ENCODE measurements around the gene SLC6A6.
"Not testable (repeated sequence)": the region's sequence is repeated elsewhere in the genome, so short reads cannot be mapped to it uniquely, and the experiment has no call there.

Gene SLC6A6

DNA sequence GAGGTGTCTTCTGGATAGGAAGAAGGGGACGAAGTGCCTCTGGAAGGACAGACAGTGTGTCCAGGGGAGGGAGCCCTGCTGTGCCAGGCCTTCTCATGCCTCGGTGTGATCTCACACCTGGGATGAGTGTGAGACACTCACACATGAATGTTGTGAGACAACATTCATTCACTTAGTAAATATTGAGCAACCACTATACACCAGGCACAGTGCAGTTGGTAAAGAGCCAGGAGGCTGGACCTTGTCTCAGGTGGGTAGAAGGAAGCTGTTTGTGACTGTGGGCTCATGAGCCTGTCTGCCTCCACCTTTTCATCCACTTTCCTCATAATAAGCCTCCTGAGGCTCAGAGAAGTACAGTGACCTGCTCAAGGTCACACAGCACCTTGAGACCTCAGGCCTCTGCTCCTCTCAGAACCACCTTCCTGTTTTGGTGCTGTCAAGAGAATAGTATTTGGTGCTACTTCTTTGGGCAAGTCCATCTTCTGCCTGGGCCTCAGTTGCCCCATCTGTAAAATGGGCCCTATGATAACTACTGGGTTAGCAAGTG, 20.9 kb downstream of the SLC6A6 start:
- DNase-seq: no peak

DNA sequence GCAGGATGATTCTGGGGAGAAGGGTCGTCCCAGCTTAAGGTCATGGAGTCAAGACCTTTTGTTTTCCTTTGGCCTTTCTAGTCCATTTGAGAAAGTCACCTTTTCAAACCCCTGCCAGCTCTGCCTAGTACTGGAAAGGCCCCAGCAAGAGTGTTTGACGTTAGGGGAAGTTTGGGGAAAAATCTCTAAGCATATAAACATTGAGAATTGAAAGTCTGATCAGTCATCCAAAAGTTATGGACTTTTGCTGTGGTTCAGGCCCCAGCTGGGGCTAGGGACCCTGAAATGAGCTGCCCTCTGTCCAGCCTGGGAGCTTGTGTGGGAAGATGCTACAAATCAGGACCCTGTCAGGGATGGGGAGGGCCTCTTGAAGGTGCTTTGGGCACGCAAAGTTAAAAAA, 21.6 kb downstream of the SLC6A6 start:
- DNase-seq: no peak

DNA sequence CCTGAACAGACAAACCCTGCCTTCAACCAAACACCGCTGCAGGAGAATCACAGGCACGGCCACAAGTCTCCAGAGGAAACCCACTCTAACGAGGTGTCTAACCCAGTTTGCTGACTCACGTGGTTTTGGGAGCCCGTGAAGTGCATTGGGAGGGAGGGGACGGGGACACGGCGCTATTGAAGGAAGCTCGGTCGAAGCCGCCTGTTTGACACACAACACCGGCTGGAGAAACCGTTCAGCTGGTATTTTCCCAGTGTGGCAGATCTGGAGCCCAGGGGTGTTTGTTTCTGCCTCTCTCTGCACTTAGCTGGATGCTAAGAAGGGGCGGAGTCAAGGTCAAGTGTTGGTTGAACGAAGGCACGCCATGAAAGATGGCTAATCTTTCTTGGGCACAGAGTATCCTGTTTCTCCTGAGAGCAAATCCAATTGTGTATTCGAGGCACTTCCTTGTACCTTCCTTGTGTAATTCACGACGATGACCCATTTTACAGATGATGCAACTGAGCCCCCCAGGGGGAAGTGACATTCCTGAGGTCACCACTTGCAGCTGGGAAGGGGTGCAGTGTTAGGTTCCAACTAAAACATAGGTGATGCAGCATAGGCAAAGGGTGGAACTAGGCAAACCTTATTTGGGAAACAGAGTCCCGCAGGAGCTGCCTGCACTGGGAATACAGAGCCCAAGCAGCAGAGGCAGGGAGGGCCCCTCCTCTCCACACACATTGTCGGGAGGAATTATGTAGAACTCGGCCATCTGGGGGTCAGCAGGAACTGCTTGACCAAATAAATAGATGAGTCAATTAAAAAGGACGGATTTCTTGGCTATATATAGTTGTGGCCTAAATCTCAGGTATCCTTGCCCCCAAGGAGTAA, 22.5 kb downstream of the SLC6A6 start:
- peak; percentile 46 for DNase-seq

DNA sequence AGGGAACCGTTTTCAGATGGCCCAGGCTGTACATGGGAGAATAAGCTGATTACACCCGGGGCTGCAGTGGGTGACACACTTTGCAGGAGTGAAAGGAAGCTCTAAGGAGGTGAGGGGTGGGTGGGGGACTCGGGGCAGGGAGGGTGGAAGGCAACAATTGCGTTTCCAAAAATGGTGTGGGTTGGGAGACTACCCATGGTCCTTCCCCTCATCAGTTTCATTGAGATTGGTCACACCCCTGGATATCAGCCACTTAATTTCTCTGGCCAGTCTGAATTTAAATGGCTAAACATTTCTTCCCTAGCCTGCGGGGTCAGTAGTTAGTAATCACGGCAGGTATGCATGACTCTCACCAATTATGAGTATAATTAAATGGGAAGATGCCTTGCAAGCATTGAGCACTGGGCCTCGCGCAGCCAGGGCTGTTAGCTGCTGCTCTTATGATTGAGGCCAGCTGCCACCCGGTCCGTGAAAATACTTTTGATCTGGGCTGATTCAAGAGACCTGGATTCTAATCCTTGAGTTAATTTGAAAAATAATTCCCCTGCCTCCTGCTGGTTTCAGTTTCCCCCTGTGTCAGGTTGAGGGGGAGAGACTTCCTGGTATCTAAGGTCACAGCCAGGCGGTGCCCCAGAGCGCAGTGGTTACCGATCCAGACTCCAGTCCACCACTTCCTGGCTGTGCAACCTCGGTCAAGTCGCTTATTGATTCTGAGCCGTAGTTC, 23.3 kb downstream of the SLC6A6 start:
- no peak for DNase-seq

DNA sequence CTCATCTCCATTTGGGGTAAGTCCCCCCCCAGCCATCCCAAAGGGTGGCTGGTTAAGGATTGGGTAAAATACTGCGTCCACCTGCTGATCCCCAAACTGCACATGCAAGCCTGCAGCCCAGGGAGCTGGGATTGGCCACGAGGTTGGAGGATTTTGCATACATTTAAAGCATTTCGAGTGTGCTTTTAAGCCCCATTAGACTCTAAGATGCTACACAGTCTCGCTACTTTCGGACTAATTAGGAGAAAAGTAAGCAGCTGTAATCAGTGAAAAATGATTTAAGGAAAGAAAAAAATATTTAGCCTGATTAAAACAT, 23.9 kb downstream of the SLC6A6 start:
- DNase-seq: no peak

DNA sequence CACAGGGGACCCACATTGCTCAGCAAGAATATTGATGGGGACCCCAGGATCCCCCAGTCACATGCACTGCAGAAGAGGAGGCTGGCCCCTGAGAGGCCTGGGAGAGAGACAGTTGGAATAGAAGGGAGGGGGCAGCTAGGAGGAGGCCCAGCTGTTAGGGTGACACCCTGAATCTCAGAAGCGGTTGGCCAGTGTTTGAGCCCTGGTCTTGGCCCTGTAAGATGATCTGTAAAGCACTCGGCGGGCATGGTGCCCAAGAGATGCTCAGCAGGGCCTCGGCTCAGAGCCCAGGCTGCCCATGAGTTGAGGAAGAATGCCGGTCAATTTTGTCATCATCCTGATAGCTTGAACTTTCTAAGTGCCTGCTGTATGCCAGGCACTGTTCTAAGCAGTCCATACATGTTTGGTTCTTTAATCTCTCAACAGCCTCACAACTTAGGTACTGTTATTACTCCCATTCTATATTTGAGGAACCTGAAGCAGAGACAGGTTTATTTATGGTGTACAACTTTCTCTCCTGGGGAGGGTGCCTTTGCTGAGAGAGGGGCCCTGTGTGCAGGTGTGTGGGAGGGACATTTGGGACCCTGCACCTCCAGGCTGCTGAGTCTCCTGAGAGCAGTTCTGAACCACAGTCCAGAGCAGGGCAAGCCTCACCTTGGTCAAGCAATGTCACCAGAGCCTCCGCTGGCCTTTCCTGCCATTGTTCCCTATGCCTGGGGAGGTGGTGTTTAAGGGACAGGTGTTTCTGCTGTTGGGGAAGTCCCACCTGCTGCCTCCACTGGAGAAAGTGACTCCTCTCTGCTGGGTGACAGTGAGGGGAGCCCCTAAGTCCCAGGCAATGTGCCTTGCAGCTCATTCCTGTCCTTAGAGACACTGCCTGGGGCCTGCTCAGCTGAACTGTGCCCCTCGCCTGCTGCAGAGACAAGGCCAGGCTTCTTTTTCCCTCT, 26.0 kb downstream of the SLC6A6 start:
- DNase-seq: peak; percentile 39

DNA sequence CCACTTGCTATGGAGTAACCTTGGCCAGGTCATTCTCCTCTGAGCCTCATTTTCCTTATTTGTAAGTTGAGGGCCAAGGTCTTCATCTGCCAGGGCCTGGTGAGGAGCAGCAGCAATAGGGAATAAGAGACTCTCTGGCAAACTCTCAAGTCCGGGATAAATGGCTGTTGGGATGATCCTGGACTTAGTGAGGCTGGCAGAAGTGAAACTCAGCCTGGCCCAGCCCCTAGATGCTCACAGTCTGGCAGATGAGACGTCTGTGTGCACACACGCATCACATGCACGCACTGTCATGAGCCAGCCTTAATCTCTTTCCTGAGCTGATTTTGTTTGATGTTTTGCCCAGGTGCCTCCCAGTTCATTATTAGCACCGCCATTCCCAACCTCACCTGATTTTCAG, 26.8 kb downstream of the SLC6A6 start:
- no peak for DNase-seq

DNA sequence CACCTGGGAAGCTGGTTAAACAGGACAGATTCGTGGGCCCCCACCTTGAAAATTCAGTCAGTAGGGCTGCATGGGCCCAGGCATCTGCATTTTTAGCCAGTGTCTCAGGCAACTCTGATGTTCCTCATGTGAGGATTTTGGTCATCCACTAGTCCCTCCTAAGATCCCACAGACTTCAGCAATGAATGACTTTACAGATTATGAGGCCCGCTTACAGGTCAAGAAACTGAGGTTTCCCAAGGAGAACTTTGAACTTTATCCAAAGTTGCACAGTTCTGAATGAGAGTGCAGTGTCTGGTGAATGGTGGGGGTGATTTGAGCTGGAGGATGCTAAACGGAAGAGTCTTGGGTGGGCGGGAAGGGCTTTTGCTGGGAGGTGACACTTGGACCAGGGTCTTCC, 27.2 kb downstream of the SLC6A6 start:
- DNase-seq: no peak

DNA sequence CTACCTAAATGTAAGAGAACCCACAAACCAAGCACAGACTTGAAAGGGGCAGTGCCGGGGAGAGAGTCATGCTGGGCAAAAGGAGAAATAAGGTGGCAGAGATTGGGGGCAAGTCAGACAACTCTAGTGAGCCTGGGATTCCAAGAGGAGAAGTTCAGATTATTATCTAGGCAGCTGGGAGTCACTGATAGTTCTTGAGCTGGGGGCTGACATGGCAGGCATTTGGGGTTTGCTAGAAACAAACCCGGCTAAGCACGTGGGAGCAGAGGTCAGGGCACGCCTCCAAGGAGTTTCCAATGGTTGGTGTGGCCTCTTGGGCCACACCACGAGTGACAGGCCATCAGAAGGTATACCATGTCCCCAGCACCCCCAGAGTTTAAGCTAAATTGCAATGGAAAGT, 27.6 kb downstream of the SLC6A6 start:
- DNase-seq: no peak

DNA sequence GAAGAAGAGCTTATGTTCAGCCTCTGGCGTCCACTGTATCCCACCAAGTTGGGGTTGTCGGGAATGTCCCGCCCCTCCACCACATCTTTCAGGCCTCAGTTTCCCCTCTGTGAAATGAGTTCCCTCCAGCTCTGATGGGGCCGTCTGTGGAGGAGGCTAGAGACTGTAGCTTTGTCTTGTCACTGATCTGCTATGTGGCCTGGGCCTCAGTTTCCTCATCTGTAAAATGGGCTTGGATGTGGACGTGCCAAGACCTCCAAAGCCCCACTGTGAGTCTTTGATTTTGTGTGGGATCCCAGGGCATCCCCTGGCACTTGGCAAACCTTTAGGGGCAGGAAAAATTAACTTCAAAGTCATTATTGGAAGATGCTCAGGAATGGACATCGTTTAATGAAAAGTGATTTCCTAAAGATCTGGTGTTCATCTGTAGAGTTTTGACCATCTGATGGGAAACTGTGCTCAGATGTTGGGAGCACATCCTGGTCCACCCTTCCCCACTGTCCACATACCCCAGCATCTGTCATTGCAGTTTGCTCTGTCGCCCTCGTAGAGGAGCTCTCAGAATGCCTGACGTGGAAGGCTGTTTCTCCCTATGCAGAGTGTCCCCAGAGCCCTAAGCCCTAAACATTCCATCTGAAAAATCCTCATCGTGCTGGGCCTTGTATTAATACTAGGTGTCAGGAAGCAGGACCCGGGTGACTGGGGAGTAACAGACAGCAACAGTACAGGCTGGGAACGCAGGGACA, 28.5 kb downstream of the SLC6A6 start:
- no peak for DNase-seq

DNA sequence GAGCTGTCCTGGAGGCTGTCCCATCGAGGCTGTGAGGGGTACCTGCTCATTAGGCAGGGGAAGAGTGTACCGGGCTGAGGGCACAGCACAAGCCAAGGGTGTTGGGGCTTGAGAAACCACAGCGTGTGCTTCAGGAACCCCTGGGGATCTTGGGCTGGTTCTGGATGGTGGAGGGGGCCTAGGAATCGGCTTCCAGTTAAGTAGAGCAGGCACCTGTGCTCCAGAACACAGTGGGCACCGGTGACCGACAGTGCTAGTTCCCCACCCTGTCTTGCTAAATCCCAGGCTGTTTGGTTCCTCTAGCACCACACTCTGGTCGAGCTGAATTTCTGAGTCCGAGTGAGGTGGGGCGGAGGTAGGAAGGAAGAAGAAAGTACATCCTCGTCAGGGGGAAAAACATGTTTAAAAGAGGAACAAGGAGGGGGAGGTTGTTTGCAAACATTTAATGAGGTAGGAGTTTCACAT, 29.1 kb downstream of the SLC6A6 start:
- no peak for DNase-seq

DNA sequence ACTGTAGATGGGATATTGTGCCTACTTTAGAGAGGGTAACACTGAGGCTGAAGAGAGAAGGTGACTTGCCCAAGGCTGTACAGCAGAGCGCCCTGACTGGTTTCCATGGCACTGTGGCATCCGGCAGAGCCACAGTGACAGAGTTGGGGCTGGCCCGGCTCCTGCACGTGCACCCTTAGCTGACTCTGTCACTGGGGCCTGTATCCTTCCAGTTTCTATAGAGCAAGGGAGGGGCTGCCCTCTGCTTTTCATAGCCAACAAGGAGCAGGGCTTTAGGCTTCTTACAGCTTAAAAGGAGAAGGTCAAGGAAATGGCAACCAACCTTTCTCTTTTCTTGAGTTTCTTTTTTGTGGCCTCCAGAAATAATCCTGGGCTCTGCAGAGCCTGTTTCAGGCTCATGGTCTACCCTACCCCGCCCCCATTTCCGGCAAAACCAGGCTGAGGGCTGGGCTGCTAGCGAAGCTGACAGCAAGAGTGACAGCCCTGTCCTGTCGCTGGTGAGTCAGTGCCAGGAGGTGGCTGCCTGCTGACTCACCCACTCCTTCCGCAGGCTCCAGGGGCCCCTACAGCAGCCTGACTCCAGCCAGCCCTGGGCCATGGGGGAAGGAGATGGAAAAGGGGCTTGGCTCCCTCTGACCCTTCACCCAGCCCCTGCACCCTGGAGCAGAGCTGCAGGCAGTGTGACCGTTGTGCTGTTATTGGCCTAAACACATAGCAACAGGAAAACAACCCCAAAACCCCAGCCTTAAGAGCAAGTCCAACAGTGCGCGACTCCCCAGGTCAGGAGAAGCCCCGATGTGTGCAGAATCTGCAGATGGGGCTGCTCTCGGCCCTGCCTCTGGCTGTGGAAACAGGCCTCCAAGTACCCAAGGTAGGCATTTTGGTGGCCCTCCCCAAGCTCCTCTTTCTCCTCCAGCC, 29.8 kb downstream of the SLC6A6 start:
- DNase-seq: peak; percentile 31

DNA sequence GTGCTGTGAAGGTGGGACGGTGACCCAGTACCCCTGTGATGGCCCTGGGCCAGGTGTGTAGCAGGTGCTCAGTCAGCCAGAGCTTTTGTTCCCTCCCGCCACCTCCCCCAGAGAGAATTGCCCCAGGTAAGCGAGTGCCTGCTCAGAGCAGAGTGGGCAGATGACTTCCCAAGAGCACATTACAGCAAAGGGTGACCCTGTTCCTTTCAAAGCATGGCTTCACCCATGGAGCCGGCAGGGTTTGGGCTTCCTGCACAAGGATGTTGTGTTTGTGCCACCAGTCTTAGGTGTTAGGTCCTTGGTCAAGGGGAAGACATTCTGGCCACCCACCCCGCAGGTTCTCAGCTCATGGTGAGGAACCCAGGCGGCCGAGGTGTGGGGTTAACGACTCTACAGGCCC, 30.7 kb downstream of the SLC6A6 start:
- DNase-seq: peak; percentile 39

DNA sequence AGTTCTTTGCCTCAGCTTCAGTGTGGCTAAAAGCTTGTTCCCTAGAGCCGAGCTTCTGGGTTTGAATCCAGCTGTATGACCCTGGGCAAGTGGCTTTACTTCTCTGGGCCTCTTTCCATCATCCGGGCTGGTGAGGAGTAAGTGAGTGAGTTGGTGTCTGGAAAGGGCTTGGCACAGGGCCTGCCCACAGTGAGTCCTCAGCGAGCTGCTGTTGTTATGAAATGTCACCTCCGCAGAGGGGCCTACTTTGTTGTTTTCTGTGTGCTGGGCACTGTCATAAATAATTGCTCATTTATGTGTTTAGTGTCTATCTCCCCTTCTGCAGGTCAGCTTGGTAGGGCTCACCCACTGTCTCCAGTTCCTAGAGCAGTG, 31.7 kb downstream of the SLC6A6 start:
- no peak for DNase-seq

DNA sequence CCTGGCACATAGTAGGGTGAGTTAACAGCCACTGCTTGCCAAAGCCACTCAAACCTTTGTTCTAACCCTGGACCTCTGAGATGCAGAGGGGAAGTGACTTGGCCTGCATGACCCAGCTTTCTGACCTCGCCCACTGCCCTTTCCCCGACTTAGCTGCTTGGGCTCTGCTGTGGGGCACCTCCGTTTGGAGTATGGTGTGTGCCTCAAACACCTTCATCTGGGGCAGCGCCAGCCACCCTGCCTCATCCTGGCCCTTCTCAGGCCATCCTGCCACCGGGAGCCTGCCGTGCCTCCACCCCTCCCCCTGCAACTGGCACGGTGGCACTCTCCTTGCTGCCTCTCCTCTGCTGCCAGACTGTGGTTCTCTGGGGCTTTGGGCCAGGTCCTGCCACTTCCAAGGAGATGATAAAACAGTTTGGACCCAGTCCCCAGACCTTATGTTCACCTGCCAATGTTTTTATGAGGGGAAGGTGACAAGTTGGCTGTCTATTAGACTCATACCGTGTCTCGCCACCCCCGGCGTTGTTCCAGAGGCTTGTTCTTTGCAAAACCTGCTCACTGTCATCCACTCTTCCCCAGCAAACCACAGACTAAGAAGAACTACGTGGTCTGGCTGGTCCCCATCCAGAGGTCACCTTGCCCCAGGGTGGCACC, 32.2 kb downstream of the SLC6A6 start:
- DNase-seq: no peak

DNA sequence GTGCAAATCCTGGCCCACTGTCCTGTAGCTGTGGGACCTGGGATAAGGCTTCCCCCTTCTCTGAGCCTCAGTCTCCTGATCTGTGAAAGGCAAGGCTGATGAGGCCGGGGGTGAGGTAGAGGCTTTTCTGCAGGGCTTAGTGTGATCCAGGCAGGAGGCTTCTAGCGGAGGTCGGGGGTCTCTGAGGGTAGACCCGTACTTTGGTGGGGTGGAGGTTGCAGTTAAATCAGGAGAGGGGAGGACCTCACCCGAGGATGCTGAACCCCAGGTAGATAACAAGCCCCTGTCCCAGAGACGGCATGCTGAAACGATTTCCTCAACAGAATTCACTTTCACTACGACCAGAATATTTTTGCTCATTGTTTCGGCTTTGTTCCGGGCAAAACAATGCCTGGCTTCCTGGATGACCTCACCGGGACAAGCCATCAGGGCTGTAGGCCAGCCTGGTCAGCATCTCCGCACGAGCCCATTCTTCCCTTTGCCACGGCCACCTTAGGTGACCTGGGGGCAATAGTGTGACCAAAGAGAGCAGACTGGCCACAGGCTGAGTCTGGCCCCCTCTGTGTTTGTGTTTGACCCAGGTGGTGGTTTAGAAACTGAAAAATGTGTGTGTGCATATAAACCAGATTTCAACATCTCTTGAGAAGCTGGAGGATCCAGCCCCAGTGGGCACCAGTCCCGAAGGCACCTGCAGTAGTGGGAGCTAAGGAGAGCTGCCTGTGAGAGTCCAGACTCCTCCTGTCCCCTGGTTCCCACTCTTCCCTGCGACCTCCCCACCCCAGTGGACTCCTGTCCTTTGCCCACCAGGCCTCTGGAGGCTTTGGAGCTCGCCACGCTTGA, 33.0 kb downstream of the SLC6A6 start:
- no peak for DNase-seq

DNA sequence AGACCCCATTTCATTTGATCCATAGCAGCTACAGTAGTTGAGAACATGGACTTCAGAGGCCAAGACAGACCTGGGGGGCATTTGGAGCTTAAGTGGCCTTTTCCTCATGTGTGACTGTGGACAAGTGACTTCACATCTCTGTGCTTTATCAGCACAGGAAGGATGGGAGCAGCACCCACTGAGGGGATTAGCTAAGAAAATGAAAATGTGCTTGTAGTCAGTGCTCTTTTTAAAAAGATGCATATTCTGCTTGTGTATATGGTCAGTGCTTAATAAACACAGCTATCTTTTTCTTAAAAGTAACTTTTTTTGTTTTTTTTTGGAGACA, 34.5 kb downstream of the SLC6A6 start:
- no peak for DNase-seq

DNA sequence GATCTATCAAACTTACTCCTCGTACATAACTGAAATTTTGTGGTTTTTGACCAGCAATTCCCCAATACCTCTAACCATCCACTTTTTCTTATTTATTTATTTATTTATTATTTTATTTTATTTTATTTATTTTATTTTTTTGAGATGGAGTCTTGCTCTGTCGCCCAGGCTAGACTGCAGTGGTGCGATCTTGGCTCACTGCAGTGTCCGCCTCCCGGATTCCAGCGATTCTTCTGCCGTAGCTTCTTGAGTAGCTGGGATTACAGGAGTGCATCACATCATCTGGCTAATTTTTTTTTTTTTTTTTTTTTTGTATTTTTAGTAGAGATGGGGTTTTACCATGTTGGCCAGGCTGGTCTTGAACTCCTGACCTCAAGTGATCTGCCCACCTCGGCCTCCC, 35.3 kb downstream of the SLC6A6 start:
- DNase-seq: not testable (repeated sequence)

DNA sequence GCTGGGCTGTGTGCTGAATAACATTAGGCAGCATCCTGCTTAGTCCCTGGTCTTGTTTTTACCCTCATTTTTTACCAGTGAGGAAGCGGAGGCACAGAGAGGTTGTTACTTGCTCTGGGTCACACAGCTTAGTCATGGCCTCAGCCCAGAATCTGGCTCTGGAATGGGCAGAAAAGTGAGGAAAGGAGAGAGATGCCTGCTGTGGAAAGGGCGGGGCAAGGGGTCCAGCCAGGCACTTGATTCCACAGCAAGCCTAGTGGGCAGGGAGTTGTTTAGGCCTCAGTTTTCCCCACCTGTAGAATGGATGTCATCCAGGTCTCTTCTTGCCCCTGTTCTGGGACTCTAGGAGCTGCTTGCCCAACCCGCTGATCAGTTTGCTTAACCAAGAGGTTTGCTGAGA, 35.9 kb downstream of the SLC6A6 start:
- no peak for DNase-seq

DNA sequence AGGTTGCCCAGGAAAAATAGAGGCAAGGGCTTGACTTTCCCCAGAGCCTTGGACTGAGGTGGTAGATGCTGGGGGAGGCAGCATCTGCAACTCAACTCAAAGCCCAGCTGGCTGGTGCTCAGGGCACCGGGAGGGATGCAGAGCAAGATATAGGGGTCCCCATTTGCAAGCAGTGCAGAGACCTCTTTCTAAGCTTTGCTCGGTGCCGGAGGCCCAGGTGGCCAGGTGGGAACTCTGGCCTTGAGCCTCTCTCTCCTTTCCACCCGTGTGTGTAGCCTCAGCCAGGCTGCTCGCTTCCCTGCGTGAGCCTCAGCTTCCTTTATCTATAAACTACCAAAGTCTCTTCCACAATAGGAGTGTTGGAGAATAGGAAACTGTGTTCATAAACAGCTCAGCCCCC, 36.5 kb downstream of the SLC6A6 start:
- DNase-seq: no peak

Measured in DMS79 (cell line).